Spleen (tissue), 3 donors: ENCODE measurements around the gene ANOS1.

Experiments used
- POLR2A ChIP-seq, 3 donors: fragments of 450-650 bp; IDR thresholded peaks; one replicate each; pipeline ENCODE4 v1.5.1; 2017; ENCODE audit warnings: antibody characterized with exemption in 3 of 3, mild to moderate bottlenecking in 1 of 3
- POLR2AphosphoS5 ChIP-seq, 3 donors: sonication (generic); formaldehyde crosslinking; IDR thresholded peaks; one replicate each; pipeline ENCODE4 v1.5.1; 2017; ENCODE audit warnings: antibody characterized with exemption in 3 of 3

DNA sequence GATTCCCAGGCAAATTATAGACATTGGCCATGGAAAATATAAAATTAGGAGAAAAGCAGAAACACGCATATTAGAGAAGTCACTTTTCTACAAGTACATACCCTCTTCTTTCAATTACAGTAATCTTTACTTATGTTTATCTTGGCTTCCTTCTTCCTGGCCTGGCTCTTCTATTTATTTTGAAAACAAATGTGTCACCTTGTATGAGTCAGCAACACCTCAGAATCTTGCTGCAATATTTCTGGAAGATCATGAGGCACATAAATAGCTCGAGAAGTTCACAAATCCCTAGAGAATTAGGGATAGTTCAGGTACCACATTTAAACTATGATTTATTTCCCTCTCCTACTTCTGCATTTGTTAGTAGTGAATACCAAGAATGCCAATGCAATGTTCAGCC is 124.6 kb downstream of the ANOS1 start:
- TF ChIP-seq POLR2A (IDR thresholded peaks at IDR 0.05) = no peak
- no peak for TF ChIP-seq POLR2AphosphoS5 (IDR thresholded peaks at IDR 0.05)
